Esophagus muscularis mucosa (tissue), 4 donors: Measurements from ENCODE around the gene EHF. TPM values are rescaled to one million over a fixed set of nuclear protein-coding genes. Genes with fewer than 3 reads are reported as not detected.

Source experiments
- DNase-seq: peaks from one replicate; pipeline ENCODE4 v3.0.0-alpha.2; 2017; ENCODE audit errors: extremely low spot score
- H3K27ac ChIP-seq, 4 donors: fragments of 200-600 bp; sonication (generic); replicated peaks in 1 of 4; 1 replicate in 3 of 4; 2 replicates in 1 of 4; pipeline ENCODE4 v1.5.1; 2016 to 2019; ENCODE audit warnings: mild to moderate bottlenecking in 1 of 4
- H3K27me3 ChIP-seq, 4 donors: fragments of 200-600 bp; sonication (generic); one replicate each; pipeline versions ENCODE4 v1.5.1 to v1.6.0; 2016 to 2019
- H3K36me3 ChIP-seq, 4 donors: fragments of 200-600 bp; sonication (generic); one replicate each; pipeline ENCODE4 v1.5.1; 2016 to 2019
- H3K4me1 ChIP-seq, 4 donors: fragments of 200-600 bp; sonication (generic); one replicate each; pipeline ENCODE4 v1.5.1; 2016 to 2019
- H3K4me3 ChIP-seq, 4 donors: fragments of 200-600 bp; sonication (generic); 1 replicate in 2 of 4; 2 replicates in 2 of 4; pipeline ENCODE4 v1.5.1; 2016 to 2019; ENCODE audit warnings: mild to moderate bottlenecking in 4 of 4, moderate library complexity in 1 of 4
- H3K9me3 ChIP-seq, 4 donors: fragments of 200-600 bp; sonication (generic); 1 replicate in 3 of 4; 2 replicates in 1 of 4; pipeline ENCODE4 v1.5.1; 2016 to 2019
- EP300 ChIP-seq: sonication (generic); formaldehyde crosslinking; IDR thresholded peaks from one replicate; pipeline ENCODE4 v1.6.1; 2017; ENCODE audit warnings: antibody characterized with exemption
- POLR2A ChIP-seq: fragments of 450-650 bp; IDR thresholded peaks from one replicate; pipeline ENCODE4 v1.6.1; 2017; ENCODE audit warnings: antibody characterized with exemption, moderate library complexity, mild to moderate bottlenecking, low read depth
- POLR2AphosphoS5 ChIP-seq, 2 donors: sonication (generic); formaldehyde crosslinking; IDR thresholded peaks; one replicate each; pipeline ENCODE4 v1.6.1; 2017; ENCODE audit warnings: antibody characterized with exemption in 2 of 2
- WGBS: methylation state at CpG from one replicate; pipeline ENCODE4 v1.1.5; 2018; 5-methylcytosine and 5-hydroxymethylcytosine counted together
- intact Hi-C: fragments of 100-400 bp; cut with DNase I; formaldehyde crosslinking; loops from one replicate; pipeline ENCODE4 v1.15.1; 2023
- total RNA-seq, 4 donors: library from RNA; depleted of rRNA; stranded (reverse); fragments of >200 nt; gene quantifications; one replicate each; pipeline versions ENCODE4 v1.1.0 to v1.2.1, GENCODE V29; 2016
- TF ChIP-seq, protein P1 (sequence below), 3 experiments: fragments of 200-600 bp in 2 of 3; fragments of 450-650 bp in 1 of 3; sonication (generic) in 2 of 3; IDR thresholded peaks; one replicate each; pipeline ENCODE4 v1.5.1; 2017 to 2019; ENCODE audit warnings: antibody characterized with exemption in 3 of 3, mild to moderate bottlenecking in 2 of 3, moderate library complexity in 1 of 3

EHF gene
- total RNA-seq, 4 donors from 2014 or later = 0.42 to 0.52 TPM; not detected in 2

DNA sequence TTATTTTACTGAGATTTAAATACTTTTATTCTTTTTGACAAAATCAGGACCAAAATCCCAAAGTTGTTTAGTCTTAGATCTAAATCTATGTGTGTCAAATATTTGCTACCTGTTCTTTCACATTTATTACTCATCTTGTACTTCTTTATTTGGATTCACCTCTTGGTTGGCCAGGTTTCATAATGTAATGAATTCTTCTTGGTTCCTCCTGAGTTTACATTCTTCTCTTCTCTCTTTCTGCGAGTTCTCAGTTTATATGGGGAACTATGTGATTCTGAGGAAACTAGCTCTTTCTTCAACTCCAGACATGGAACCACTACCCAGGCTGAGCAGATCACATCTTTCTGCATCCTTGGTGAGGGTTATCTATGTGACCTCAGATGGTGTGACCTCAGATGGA is 50.2 kb downstream of the EHF start:
- H3K27ac ChIP-seq = no peak overlapping the region
- no peaks in the 10 kb centered on the region for H3K4me1 ChIP-seq
- DNase-seq = no peak
- TF ChIP-seq, protein P1, sequence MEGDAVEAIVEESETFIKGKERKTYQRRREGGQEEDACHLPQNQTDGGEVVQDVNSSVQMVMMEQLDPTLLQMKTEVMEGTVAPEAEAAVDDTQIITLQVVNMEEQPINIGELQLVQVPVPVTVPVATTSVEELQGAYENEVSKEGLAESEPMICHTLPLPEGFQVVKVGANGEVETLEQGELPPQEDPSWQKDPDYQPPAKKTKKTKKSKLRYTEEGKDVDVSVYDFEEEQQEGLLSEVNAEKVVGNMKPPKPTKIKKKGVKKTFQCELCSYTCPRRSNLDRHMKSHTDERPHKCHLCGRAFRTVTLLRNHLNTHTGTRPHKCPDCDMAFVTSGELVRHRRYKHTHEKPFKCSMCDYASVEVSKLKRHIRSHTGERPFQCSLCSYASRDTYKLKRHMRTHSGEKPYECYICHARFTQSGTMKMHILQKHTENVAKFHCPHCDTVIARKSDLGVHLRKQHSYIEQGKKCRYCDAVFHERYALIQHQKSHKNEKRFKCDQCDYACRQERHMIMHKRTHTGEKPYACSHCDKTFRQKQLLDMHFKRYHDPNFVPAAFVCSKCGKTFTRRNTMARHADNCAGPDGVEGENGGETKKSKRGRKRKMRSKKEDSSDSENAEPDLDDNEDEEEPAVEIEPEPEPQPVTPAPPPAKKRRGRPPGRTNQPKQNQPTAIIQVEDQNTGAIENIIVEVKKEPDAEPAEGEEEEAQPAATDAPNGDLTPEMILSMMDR (IDR thresholded peaks at IDR 0.05) = no peak
- no peak for TF ChIP-seq POLR2A
- no peak for TF ChIP-seq EP300
- no peak for TF ChIP-seq POLR2AphosphoS5 (IDR thresholded peaks at IDR 0.05)
- no peaks in the 10 kb centered on the region for H3K9me3 ChIP-seq
- peaks cover 0 to 17% (median 3%) of the 10 kb centered on the region in 4 donors for H3K27me3 ChIP-seq
- intact Hi-C loops = no loop called here
- WGBS = 52% methylated on average over 1 of the region's 1 CpG
- no peaks in the 10 kb centered on the region for H3K36me3 ChIP-seq
- H3K4me3 ChIP-seq = no peak overlapping the region

DNA sequence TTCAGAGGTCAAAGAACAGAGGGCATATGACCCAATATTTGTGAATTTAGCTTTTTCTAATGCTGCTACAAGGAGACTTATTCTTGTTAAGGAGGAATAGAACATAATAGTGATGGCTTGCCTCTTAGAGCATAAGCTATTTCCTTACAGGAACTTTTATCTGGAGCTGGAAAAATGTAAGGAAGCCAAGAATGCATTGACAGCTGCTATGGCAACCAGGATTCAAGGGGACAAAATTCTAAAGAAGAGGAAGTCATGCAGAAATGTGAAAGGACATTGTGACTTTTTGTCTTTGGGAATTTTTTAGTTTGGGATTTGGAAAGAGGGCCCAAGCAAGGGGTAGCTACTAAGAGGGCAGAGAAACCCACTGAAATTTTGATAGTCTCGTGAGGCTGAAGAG is 51.1 kb downstream of the EHF start:
- H3K27me3 ChIP-seq = peaks cover 0 to 17% (median 3%) of the 10 kb centered on the region in 4 donors
- 78% methylated on average over 1 of the region's 1 CpG for WGBS
- H3K4me3 ChIP-seq = no peak overlapping the region
- DNase-seq = no peak
- no peak overlapping the region for H3K27ac ChIP-seq
- no peaks in the 10 kb centered on the region for H3K4me1 ChIP-seq
- H3K9me3 ChIP-seq = no peaks in the 10 kb centered on the region
- no peaks in the 10 kb centered on the region for H3K36me3 ChIP-seq
- TF ChIP-seq POLR2A (no peak), EP300 (no peak), POLR2AphosphoS5 (IDR thresholded peaks at IDR 0.05) (no peak)
- TF ChIP-seq, protein P1 (IDR thresholded peaks at IDR 0.05) = no peak
- intact Hi-C loops = no loop called here

DNA sequence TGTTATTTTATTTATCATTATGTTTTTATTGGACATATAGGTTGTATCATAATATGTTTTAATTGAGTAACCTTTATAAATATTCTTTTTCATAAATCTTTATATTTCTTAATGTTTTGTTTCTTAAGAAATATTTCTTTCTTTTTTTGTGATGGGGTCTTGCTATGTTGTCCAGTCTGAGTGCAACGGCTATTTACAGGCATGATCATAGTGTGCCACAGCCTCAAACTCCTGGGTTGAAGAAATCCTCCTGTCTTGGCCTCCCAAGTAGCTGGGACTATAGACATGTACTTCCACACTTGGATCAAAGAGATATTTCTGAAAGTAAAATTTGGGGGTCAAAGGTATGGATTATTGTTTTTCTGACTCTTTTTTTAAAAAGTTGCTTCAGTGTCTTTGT is 53.1 kb downstream of the EHF start:
- Histone ChIP-seq H3K27me3 (peaks cover 0 to 3% (median 0%) of the 10 kb centered on the region in 4 donors), H3K27ac (no peak overlapping the region), H3K4me3 (no peak overlapping the region), H3K9me3 (no peaks in the 10 kb centered on the region), H3K36me3 (no peaks in the 10 kb centered on the region), H3K4me1 (no peaks in the 10 kb centered on the region)
- no peak for DNase-seq
- no peak for TF ChIP-seq POLR2AphosphoS5 (IDR thresholded peaks at IDR 0.05)
- TF ChIP-seq EP300 = no peak
- no peak for TF ChIP-seq POLR2A
- TF ChIP-seq, protein P1 (IDR thresholded peaks at IDR 0.05) = no peak
- WGBS = 0% methylated on average over 1 of the region's 1 CpG
- intact Hi-C loops = no loop called here

DNA sequence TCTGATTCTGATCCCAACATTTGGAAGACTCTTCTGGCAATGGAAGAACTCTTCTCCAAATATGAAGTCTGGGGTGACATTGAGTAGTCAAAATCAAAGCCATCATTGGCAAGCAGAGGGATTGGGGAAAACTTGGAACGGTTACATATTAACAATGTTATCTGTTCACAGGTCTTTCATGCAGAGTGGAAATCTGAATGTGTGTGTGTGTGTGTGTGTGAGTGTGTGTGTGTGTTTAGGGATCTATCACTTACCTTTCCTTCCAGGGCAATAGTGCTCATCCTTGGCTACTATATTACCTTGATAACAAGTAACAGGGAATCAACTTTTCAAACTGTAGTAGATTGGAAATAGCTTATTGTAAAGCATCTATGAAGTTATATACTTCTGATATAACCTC is 55.3 kb downstream of the EHF start:
- intact Hi-C loops = no loop called here

More for the DNA sequence above, 55.3 kb downstream of the EHF start:
- Histone ChIP-seq H3K4me3 (no peak overlapping the region), H3K27ac (no peak overlapping the region), H3K36me3 (no peaks in the 10 kb centered on the region), H3K4me1 (no peaks in the 10 kb centered on the region), H3K27me3 (no peaks in the 10 kb centered on the region), H3K9me3 (no peaks in the 10 kb centered on the region)
- 79% methylated on average over 1 of the region's 1 CpG for WGBS
- no peak for TF ChIP-seq EP300
- no peak for TF ChIP-seq POLR2AphosphoS5 (IDR thresholded peaks at IDR 0.05)
- no peak for TF ChIP-seq POLR2A
- TF ChIP-seq, protein P1 (IDR thresholded peaks at IDR 0.05) = no peak
- DNase-seq = no peak
